Activated T-cell treated with anti-CD3 and anti-CD28 coated beads for 1 hour (primary cell): Measurements from ENCODE around the gene SFTA2.
"Not testable (repeated sequence)": the region's sequence is repeated elsewhere in the genome, so short reads cannot be mapped to it uniquely, and the experiment has no call there.

Experiments
- DNase-seq: peaks from one replicate; pipeline ENCODE4 v3.0.0-alpha.2; 2020; ENCODE audit warnings: low read depth

Gene SFTA2

GRCh38 chr6:30912746-30913520, 19.0 kb downstream of the SFTA2 start:
- no peak for DNase-seq

- DNase-seq = not testable (repeated sequence)
These were observed 21.5 kb downstream of the SFTA2 start for GRCh38 chr6:30910473-30910872.

- DNase-seq = no peak
These were observed 23.3 kb downstream of the SFTA2 start for GRCh38 chr6:30908700-30909099.

GRCh38 chr6:30907758-30908591, 24.0 kb downstream of the SFTA2 start, which contains the start of gene GTF2H4:
Gene GTF2H4 (plus strand): TSS chr6:30908207.
- peak; percentile 94 for DNase-seq

- DNase-seq = not testable (repeated sequence)
These were observed 24.6 kb downstream of the SFTA2 start for GRCh38 chr6:30907290-30907757.

- no peak for DNase-seq
These were observed 28.7 kb downstream of the SFTA2 start for GRCh38 chr6:30903236-30903635.

GRCh38 chr6:30902709-30903108, 29.3 kb downstream of the SFTA2 start:
- DNase-seq = no peak

- DNase-seq = not testable (repeated sequence)
These were observed 29.8 kb downstream of the SFTA2 start for GRCh38 chr6:30902196-30902595.

- DNase-seq = no peak
These were observed 30.5 kb downstream of the SFTA2 start for GRCh38 chr6:30901436-30901835.

GRCh38 chr6:30900863-30901417, 31.0 kb downstream of the SFTA2 start:
- no peak for DNase-seq

GRCh38 chr6:30898750-30899360, 33.1 kb downstream of the SFTA2 start:
- DNase-seq = no peak

GRCh38 chr6:30897882-30898281, 34.1 kb downstream of the SFTA2 start:
- no peak for DNase-seq

GRCh38 chr6:30896541-30896940, 35.4 kb downstream of the SFTA2 start:
- no peak for DNase-seq

GRCh38 chr6:30895343-30895742, 36.6 kb downstream of the SFTA2 start:
- no peak for DNase-seq

- DNase-seq = no peak
These were observed 37.0 kb downstream of the SFTA2 start for GRCh38 chr6:30894935-30895334.

GRCh38 chr6:30894381-30894780, 37.6 kb downstream of the SFTA2 start:
- no peak for DNase-seq

GRCh38 chr6:30893666-30894065, 38.3 kb downstream of the SFTA2 start:
- DNase-seq = no peak

GRCh38 chr6:30893001-30893591, 38.9 kb downstream of the SFTA2 start:
- DNase-seq = no peak

- DNase-seq = no peak
These were observed 40.0 kb downstream of the SFTA2 start for GRCh38 chr6:30891816-30892538.

GRCh38 chr6:30891450-30891723, 40.6 kb downstream of the SFTA2 start:
- no peak for DNase-seq

- DNase-seq = no peak
These were observed 41.1 kb downstream of the SFTA2 start for GRCh38 chr6:30890646-30891449.
